Measurements from ENCODE around the gene MRPL50.

DNA sequence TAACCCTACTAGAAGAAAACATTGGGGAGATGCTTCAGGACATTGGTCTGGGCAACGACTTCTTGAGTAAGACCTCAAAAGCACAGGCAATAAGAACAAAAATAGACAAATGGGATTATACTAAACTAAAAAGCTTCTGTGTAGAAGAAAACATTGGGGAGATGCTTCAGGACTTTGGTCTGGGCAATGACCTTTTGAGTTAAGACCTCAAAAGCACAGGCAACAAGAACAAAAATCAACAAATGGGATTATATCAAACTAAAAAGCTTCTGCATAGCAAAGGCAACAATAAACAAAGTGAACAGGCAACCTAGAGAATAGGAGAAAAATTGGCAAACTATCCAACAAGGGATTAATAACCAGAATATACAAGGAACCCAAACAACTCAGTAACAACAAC, 3.7 kb downstream of the MRPL50 start:
- TF ChIP-seq, protein P1, sequence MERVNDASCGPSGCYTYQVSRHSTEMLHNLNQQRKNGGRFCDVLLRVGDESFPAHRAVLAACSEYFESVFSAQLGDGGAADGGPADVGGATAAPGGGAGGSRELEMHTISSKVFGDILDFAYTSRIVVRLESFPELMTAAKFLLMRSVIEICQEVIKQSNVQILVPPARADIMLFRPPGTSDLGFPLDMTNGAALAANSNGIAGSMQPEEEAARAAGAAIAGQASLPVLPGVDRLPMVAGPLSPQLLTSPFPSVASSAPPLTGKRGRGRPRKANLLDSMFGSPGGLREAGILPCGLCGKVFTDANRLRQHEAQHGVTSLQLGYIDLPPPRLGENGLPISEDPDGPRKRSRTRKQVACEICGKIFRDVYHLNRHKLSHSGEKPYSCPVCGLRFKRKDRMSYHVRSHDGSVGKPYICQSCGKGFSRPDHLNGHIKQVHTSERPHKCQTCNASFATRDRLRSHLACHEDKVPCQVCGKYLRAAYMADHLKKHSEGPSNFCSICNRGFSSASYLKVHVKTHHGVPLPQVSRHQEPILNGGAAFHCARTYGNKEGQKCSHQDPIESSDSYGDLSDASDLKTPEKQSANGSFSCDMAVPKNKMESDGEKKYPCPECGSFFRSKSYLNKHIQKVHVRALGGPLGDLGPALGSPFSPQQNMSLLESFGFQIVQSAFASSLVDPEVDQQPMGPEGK (CRISPR knock-in tag; IDR thresholded peaks at IDR 0.05; ENCODE audit: borderline replicate concordance) = no peak
- TF ChIP-seq RARB (CRISPR knock-in tag; IDR thresholded peaks at IDR 0.05) (no peak), ZNF565 (CRISPR knock-in tag; conservative IDR thresholded peaks at IDR 0.05; ENCODE audit: low read depth) (no peak), ZNF70 (CRISPR knock-in tag; IDR thresholded peaks at IDR 0.05) (no peak), BACH2 (CRISPR knock-in tag; IDR thresholded peaks at IDR 0.05; ENCODE audit: borderline replicate concordance) (no peak), TOX (CRISPR knock-in tag; IDR thresholded peaks at IDR 0.05; ENCODE audit: borderline replicate concordance) (no peak)

Measured in SK-N-SH treated with all-trans-retinoic acid at 6 μM for 48 hours (cell line).